Measurements from ENCODE around the gene CLUH.
"Not testable (repeated sequence)": the region's sequence is repeated elsewhere in the genome, so short reads cannot be mapped to it uniquely, and the experiment has no call there.

CLUH gene

DNA sequence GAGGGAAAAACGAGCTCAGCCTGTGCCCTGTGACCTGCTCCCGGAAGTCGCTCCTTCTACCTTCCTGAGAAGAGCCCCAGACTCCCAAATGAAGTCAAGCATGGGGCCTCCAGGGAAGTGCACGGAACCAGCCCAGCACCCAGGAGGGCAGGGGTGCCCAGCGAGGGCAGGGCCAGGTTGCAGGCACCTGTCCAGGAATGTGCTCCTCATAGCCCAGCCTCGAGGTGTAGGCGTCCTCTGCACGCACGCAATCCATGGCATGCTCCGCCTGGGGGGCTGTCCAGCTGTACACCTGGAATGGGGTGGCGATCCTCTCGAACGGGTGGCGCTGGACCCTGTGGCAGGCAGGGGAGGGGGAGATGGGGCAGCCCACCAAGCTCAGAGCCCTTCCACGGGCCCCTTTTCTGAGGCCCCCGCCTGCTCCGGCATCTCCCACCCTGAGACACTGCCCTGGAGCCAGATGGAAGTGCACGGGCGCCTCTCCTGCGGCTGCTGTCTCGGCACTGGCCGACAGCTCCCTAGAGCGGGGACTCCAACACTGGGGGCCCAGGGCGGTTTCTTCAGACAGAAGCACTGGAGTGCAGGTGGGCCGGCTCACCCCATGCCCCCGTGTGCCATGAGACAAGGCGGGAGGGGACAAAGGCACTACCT, 10.9 kb downstream of the CLUH start:
- no peak for FAIRE-seq

DNA sequence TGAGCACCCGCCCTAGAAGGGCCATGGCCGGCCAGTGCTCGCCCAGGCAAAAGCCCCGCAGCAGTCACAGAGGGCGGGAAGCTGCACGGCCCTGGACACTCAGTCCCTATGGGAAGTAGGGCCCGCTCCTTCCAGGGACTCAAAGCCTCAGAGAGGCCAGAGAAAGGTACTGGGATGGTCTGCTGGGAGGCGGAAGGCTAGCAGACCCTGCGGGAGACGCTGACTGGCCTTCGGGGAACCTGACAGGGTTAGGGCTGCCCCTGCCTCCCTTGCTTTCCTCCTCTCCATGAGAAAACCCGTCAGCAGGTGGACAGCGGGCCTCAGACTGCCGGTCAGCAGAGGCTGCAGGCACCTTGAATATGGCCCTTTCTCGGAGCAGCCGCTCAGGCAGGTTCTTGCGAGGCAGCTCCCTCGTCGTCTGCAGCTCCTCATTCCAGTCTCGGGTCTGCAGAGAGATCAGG, 11.5 kb downstream of the CLUH start:
- no peak for FAIRE-seq

DNA sequence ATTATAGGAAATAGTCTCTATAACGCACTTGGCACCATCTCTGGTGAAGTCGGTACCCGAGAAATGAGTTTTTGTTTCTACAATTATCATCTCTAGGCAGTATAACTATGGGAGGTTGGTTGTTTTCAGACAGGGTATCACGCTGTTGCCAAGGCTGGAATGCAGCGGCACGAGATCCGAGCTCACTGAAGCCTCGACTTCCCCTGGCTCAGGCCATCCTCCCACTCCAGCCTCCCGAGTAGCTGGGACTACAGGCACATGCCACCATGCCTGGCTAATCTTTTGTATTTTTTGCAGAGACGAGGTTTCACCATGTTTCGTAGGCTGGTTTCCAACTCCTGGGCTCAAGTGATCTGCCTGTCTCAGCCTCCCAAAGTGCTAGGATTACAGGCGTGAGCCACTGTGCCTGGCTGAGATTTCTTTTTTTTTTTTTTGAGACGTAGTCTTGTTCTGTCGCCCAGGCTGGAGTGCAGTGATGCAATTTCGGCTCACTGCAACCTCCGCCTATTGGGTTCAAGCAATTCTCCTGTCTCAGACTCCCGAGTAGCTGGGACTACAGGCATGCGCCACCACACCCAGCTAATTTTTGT, 12.3 kb downstream of the CLUH start:
- FAIRE-seq: not testable (repeated sequence)

DNA sequence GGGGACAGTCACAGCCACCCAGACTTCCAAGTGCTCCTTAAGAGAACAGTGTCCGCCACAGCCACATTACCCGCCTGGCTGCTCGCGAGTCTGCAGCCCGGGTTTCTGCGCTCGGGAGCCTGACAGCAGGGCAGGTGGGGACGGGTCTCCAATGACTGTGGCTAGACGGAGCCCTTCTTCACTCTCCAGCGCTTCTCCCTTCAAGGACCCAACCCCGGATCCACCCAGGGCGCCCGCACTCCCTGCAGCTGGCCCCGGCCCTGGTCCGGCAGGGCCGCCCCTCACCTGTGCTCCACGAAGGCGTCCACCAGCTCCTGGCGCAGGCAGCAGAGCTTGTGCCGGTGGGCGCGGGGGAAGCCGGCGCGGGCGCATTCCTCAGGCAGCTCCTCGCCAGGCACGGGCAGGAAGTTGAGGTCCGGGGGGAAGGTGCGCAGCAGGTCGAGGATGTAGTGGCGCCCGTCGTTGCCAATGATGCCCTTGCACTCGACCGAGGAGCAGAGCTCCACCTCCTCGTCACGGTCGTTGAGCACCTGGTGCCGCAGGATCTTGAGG, 13.9 kb downstream of the CLUH start:
- FAIRE-seq: no peak

DNA sequence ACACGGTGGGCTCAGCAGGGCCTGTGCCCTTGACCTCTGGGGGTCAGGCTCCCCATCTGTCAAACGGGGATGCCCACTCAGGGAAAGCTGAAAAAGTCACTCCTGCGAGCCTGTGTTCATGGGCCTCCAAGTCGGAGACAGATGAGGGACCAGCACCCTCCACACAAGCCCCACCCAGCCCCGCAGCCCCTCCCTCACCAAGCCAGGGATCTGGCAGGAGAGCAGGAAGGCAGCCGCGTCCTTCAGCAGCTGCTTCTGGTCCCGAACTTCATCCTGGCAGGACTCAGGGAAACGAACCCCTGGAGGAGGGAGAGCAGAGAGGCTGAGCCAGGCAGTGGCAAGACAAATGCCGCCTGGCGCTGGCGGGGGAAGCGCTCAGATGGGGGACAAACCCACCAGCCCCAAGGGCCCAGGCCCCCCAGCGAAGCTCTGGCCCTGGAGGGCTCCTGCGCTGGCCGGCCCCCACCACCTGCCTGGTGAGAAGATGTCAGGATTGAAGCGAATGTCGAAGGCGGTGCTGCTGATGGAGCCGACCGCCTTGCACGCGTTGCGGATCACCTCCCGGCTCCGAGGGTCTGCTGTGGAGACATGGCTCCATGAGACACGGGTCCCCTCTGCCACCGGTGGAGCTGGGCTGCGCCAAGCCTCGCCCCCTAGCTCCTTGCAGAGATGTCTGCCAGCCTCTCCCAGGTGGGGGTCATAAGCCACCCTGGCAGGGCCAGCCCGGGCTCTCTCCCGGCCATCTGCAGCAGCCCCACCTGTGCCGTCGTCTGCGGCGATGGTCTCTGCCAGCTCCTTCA, 15.4 kb downstream of the CLUH start:
- FAIRE-seq: no peak

GRCh38 chr17:2695243-2695960, 16.2 kb downstream of the CLUH start:
- FAIRE-seq: no peak

GRCh38 chr17:2694381-2695242, 17.0 kb downstream of the CLUH start:
- FAIRE-seq: no peak

GRCh38 chr17:2693561-2694380, 17.8 kb downstream of the CLUH start:
- FAIRE-seq: no peak

DNA sequence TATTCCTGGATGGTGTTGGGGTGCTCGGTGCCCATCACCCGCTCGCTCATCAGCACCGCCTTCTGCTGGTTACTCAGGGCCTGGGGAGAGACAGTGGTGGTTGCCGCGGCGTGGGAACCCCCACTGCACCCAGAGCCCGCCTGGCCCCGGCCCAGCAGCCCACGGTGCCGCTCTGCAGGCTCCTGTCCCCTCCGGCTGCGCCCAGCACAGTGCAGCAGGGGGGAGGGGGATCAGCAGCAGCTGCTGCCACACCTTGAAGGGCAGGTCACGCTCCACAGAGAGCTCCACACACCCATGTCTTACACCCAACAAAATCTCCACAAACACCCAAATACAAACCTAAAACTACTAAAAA, 18.8 kb downstream of the CLUH start:
- no peak for FAIRE-seq

GRCh38 chr17:2691965-2692780, 19.4 kb downstream of the CLUH start:
- no peak for FAIRE-seq

DNA sequence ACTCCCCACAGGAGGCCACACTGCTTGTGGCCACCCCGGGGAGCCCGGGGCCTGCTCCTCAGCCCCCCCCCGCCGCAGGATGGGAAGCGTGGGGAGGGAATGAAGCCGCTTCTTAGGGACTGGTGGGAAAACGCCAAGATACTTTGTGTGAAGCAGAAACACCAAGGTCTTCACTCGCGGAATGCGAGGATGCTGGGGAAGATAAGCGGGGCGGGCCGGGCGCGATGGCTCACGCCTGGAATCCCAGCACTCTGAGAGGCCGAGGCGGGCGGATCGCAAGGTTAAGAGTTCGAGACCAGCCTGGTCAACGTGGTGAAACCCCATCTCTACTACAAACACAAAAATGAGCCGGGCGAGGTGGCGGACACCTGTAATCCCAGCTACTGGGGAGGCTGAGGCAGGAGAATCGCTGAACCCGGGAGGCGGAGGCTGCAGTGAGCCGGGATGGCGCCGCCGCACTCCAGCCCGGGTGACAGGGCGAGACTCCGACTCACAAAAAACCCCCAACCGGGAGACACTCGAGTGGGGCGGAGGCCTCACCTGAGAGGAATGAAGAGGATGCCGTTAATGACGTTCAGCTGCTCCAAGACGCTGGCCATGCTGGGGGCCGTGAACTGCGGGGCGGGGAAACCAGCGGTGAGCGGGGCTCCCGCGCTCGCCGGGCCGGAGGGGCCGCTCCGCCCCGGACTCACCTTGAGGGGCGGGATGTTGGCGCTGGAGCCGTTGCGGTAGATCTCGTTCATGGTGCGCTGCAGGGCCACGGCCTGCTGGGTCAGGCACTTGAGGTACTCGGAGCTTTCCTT, 20.3 kb downstream of the CLUH start:
- no peak for FAIRE-seq

DNA sequence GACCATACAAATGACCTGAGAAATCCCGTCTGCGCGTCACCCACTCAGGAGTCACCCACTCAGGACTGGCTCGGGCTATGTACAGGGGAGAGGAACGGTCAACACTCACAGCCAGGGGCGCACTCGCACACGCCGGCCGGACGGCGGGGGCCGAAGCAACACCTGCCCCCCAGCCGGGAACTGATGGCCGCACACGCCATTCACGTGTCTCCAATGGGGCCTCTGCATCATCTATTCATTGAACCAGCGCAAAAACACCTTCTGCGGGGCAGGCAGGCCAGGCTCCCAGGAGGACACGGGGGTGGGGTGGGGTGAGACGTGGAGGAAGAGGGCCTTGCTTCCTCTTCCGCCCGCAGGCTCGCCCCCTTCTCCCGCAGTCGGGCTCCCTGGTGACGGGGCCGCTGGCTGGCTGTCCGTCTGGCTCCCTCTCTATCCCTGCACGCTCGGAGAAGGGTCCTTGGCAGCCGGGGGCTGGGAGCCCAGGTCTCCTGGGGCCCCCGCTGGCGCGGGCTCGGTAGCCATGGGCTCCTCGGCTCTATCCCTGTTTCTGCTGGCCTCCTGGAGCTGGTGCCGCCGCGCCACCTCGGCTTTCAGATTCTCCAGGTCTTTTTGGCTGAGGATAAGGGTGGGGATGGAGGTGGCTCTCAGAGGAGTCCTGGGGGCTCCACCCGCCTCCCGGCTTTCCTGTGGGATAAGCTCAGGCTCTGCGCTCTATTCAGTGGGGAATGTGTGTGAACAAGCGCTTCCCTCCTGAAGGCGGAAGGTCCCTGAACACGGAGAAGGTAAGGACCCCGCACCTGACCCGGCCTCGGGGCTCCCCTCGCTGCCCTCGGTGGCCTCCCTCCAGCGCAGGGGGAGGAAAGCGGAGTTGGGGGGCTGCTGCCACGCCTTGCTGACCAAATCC, 21.1 kb downstream of the CLUH start:
- FAIRE-seq: no peak

DNA sequence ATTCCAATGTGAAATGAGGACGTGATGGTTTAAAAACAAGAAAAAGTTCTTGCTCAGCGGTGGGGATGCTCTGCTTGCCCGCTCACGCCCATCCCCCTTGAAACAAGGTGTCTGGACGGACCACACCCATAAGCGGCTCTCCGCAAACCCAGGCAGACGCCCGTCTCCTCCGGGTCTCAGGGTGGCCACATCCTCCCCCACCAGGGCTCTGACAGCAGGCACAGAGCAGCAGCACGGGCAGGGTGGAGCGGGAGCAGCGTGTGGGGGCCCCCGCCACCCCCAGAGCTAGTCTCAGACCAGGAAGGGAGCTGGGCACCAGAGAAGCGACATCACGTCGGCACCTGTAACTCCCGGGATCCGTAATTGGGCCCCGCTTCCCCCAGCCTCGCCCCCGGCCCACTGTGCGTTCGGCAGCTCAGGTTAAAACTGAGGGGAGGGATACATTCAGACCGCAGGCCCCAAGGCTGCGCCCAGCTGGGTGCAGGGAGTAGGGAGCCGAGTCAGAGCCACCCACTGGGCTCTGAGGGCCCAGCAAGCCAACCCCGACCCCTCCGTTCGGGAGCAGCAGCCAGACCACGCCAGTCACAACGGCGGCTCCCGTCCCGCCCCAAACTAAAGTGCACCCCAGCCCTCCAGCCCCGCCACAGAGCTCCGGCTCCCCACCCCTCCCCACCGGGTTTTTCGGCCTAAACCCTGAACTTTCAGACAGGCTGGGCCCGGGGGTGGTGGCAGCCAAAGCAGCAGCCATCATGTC, 22.0 kb downstream of the CLUH start:
- FAIRE-seq: no peak

DNA sequence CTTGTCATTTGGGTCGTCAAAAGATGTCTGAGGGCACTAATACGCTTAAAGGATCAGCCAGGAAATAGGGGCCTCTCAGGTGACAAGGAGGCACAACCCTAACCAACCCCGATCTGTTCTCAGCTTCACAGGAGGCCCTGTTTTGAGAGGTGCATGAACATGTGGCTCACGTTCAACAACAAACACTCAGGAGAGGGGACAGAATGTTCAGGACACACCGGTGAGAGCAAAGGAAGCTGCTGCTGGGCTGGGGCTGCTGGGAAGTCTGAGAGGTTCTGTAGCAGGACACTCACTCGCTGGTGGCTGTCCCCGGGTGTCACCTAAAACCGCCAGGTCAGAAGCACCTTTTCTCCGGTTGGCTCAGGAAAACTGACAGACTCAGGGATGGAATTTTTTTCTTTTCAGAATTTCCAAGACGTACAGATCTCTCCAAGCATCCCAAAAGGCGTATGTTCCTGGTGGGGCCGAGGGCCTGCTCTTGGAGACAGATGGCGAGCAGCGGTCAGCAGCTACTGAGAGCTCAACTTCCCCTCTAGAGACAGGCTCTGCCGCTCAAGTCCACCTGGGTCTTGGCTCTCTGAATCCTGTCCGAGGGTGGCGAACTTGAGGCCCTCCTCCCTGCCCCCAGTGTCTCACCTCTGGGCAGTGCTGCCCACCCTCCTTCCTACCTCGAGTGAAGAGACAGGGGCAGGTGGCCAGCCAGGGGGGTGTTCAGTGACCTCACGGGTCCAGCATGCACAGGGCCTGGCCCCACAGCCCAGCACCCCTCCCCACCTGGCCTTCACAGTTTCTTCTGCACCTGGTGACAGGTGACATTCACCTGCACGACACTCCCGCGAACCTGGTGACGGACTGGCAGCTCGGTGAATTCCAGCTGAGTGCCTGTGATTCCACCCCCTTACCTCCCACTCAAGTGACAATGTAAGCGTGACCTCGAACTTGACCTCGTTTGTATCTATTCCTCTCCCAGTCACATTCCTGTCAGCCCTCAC, 22.9 kb downstream of the CLUH start:
- FAIRE-seq: no peak

DNA sequence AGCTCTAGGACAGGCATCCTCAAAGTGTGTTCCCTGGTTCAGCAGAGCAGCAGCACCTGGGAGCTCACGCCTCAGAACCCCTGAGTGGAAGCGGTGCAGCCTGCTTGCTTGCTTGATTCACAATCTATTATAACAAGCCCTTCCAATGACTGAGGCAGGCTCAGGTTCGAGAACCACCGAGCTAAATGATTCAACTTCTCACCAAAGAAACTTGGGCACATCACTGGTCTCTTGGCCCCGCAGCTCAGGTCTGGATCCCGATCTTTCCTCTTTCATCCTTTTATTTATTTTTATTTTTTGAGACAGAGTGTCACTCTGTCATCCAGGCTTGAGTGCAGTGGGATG, 24.5 kb downstream of the CLUH start:
- no peak for FAIRE-seq

- no peak for FAIRE-seq
Measured at GRCh38 chr17:2685696-2686095, 25.9 kb downstream of the CLUH start.
